T-helper 2 cell treated with Interferon-gamma antibody and Interleukin-4, amounts not matched to agents 100 ng/mL and 5 ng/mL, for 36 hours (primary cell): ENCODE data around the gene CHMP4B. TPM values are rescaled to one million over a fixed set of nuclear protein-coding genes. Genes with fewer than 3 reads are reported as not detected.

Experiments used
- intact Hi-C: fragments of 100-400 bp; cut with micrococcal nuclease; formaldehyde crosslinking; loops from one replicate; pipeline ENCODE4 v1.15.1; 2023
- total RNA-seq: library from RNA; stranded (reverse); gene quantifications from 2 replicates; pipeline ENCODE4 v1.2.3, GENCODE V29; 2022

The CHMP4B gene
- total RNA-seq, 1 donor from 2014 or later = 77.1 TPM

DNA sequence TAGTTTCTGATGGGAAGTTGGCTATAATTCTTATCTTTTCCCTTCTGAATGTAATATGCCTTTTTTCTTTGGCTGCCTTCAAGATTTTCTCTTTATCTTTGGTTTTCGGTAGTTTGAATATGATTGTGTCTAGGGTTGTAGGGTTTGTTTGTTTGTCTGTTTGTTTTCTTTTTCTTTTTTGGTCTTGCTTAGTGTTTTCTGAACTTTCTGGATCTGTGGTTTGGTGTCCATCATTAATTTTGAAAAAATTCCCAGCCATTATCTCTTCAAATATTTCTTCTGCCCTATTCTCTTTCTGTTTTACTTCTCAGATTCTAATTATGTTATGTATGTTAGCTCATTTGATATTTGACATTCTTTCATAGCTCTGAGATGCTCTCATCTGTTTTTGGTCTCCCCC, 79.4 kb downstream of the CHMP4B start:
- intact Hi-C loops = no loop called here

DNA sequence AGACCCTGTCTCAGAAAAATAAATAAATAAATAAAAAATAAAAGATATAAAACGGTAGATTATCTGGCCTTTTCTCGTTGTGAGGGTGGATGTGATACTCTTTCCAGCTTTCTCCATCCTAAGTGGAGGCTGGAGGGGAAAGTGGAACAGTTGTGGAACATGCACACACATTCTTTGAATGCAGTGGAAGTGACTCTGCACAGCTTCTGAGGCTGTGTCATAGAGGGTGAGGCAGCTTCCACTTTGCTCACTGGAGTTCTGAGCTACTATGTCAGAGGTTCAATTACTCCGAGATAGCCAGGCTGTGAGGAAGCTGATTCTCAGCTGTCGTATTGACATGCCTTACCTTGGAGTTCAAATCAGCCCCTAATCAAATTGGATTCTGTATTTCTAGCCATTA, 82.2 kb downstream of the CHMP4B start:
- intact Hi-C loops = no loop called here

DNA sequence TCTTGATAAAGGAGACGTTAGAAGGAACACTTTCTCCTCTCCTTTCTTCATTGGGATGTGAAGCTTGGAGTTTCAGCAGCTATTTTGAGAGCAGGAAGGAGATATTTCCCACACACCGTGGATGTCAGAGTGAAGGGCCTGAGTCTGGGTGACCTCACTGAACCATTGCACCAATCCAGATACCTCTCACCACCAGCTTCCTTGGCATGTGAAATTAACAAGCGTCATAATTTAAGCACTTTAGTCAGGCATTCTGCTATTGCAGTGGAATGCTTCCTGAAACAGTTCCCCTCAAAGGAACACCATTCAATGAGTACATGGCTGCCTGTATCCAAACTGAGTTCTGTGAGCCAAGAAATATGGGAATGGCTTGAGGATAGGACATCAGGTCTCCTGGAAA, 83.7 kb downstream of the CHMP4B start:
- intact Hi-C loops = no loop called here

DNA sequence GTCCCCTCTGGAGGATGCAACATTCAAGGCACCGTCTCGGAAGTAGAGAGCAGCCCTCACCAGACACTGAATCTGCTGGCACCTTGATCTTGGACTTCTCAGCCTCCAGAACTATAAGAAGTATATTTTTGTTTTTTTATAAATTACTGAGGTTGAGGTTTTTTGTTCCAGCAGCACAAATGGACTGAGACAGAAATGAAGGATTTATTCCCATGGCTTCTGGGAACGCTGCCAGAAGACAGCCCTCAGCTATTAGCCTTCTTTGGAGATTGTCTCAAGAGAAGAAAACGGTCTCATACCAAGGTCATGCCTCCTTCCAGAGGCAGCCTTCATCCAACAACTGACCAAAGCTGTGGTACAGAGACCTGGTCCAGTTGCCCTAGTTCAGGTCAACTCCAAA, 85.4 kb downstream of the CHMP4B start:
- intact Hi-C loops = no loop called here

DNA sequence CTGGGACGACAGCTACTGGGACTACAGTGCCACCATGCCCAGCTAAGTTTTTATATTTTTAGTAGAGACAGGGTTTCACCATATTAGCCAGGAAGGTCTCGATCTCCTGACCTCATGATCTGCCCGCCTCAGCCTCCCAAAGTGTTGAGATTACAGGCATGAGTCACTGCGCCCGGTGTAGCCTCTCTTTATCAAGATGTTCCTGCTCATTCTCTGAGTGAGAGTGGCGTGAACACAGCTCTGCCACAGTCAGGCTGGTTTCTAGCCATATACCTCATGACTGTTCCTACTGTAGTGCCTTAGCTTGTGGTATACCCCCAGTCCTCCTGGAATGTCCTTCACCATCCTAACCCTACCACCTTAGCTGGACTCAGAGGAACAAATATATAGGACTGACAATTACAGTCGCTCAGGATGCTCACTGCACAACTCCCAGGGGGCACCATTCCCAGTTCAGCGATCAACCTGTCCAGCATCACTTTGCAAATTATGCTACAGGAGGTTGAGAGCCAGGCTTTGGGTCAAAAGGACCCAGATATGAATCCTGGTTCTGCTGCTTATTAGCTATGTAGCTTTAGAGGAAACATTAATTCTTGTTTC, 86.3 kb downstream of the CHMP4B start:
- intact Hi-C loops = no loop called here

DNA sequence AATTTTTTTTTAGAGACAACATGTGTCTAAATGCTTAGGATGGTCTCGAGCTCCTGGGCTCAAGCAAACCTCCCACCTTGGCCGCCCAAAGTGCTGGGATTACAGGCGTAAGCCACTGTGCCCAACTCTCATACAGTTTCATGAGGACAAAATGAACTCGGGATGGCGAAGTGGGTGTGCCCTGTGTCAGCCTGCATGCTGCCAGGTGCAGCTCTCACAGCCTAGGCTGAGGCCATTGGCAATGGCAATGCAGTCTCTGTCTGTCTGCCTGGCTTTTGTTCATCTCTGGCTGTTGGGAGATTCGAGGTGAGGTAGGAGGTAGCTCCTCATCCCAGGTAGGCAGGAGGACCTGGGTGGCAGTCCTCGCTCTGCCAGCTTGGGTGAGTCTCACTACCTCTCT, 88.0 kb downstream of the CHMP4B start:
- intact Hi-C loops = no loop called here

DNA sequence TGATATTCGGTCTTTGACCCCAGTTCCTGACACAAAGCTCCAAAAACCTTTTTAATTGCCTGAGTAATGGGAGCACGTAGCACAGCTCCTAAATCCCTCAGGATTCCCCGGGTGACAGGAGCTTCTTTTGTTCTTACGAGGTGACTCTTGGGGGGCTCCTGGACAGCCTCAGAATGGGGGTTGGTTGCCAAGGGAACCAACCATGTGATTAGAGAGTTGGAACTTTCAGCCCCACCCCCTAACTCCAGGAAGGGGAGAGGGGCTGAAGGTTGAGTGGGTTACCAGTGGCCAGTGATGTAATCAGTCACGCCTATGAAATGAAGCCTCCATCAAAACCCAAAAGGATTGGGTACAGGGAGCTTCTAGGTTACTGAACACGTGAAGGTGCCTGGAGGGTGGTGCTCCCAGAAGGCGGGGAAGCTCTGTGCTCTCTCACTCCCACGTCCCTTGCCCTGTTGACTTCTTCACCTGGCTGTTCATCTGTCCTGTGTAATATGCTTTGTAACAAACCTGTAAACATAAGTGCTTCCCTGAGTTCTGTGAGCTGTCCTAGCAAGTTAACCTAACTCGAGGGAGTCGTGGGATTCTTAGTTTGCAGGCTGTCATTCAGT, 89.5 kb downstream of the CHMP4B start:
- intact Hi-C loops = no loop called here

DNA sequence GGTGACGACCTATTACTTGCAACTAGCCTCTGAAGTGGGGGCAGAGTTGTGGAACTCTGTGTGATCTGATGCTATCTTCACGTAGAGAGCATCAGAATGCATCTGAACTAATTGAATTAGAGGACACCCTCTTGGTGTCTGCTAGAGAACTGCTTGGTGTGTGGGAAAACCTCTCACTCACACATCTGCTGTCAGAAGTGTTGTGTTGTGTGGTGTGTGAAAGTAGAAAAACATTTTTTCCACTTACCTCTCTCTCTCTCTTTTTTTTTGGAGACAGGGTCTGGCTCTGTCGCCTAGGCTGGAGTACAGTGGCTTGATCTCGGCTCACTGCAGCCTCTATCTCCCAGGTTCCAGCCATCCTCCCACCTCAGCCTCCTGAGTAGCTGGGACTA, 90.0 kb downstream of the CHMP4B start:
- intact Hi-C loops = no loop called here

DNA sequence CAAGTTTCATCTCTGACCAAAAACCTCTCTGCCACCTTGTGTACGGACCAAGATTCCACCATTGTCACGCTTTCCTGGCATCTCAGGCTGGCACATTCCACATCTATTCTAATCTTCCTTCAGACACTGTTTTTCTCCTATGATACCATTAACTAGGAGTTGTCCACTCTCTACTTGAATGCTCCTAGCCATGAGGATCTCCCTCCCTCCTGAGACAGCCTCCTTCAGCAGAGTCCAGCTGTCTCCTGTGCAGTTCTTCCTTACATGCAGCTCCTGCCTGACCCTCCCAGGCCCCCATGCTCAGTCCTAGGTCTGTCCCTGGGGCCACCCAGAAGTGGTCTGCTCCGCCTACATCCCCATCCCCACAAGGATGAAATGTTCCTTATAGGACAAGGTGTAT, 90.9 kb downstream of the CHMP4B start:
- intact Hi-C loops = no loop called here

Other genes with a start within 250 kb of the CHMP4B start
- gene C20orf144, start 149.0 kb upstream of the CHMP4B start, total RNA-seq = 0.25 TPM in 1 of 2 replicates, not detected in the other
- gene ACTL10, start 144.4 kb upstream of the CHMP4B start, total RNA-seq = 2.9 and 3.0 TPM in 2 replicates
- gene NECAB3, start 136.9 kb upstream of the CHMP4B start, total RNA-seq = 34.1 and 35.1 TPM in 2 replicates
- gene E2F1, start 125.0 kb upstream of the CHMP4B start, total RNA-seq = 71.9 and 73.9 TPM in 2 replicates
- gene PXMP4, start 91.0 kb upstream of the CHMP4B start, total RNA-seq = 13.0 and 14.7 TPM in 2 replicates
- gene ZNF341, start 79.4 kb upstream of the CHMP4B start, total RNA-seq = 6.4 and 6.6 TPM in 2 replicates
- 190 and 193 TPM in 2 replicates for gene RALY, start 182.6 kb downstream of the CHMP4B start, total RNA-seq